HG02642 (cell line): ENCODE measurements around the gene MXRA7.
"Not testable (repeated sequence)": the region's sequence is repeated elsewhere in the genome, so short reads cannot be mapped to it uniquely, and the experiment has no call there.

Experiments used
- ATAC-seq: cut with Tn5 transposase; IDR thresholded peaks from one replicate; pipeline ENCODE4 v1.9.1; 2021; ENCODE audit warnings: mild to moderate bottlenecking; ENCODE audit not compliant: unreplicated experiment, poor library complexity

The MXRA7 gene

GRCh38 chr17:76736349-76737081, 25.8 kb upstream of the MXRA7 start:
- ATAC-seq: peak; percentile 30

- no peak for ATAC-seq
Measured at GRCh38 chr17:76735586-76736348, 25.0 kb upstream of the MXRA7 start.

GRCh38 chr17:76735006-76735405, 24.2 kb upstream of the MXRA7 start:
- ATAC-seq: no peak

- ATAC-seq: no peak
Measured at GRCh38 chr17:76734080-76734840, 23.5 kb upstream of the MXRA7 start.

GRCh38 chr17:76733618-76733957, 22.8 kb upstream of the MXRA7 start:
- no peak for ATAC-seq

GRCh38 chr17:76732734-76733617, 22.2 kb upstream of the MXRA7 start:
- ATAC-seq: no peak

GRCh38 chr17:76731800-76732733, 21.3 kb upstream of the MXRA7 start:
- not testable (repeated sequence) for ATAC-seq

- no peak for ATAC-seq
Measured at GRCh38 chr17:76727745-76728456, 17.1 kb upstream of the MXRA7 start.

- ATAC-seq: peak; percentile 48
Measured at GRCh38 chr17:76726776-76727718, 16.3 kb upstream of the MXRA7 start, which contains the start of gene METTL23. METTL23 (plus strand) TSS chr17:76726839; CDS start chr17:76729711, 2,872 bp downstream.

GRCh38 chr17:76726231-76726775, 15.5 kb upstream of the MXRA7 start, which contains the start of gene JMJD6:
JMJD6 (minus strand) TSS chr17:76726606; CDS start chr17:76726475, 131 bp downstream.
- peak; percentile 81 for ATAC-seq

- peak; percentile 24 for ATAC-seq
Measured at GRCh38 chr17:76725580-76726230, 14.9 kb upstream of the MXRA7 start.

GRCh38 chr17:76723812-76724211, 13.0 kb upstream of the MXRA7 start:
- ATAC-seq: no peak

GRCh38 chr17:76722977-76723376, 12.2 kb upstream of the MXRA7 start:
- ATAC-seq: not testable (repeated sequence)

GRCh38 chr17:76722279-76722678, 11.5 kb upstream of the MXRA7 start:
- no peak for ATAC-seq

GRCh38 chr17:76721463-76721862, 10.7 kb upstream of the MXRA7 start:
- no peak for ATAC-seq

- no peak for ATAC-seq
Measured at GRCh38 chr17:76720941-76721340, 10.2 kb upstream of the MXRA7 start.
